PC-3 (cell line): ENCODE data around the gene ESRP2. TPM values are rescaled to one million over a fixed set of nuclear protein-coding genes. Genes with fewer than 3 reads are reported as not detected.

ENCODE experiments used
- ATAC-seq: fragments of 200-7000 bp; cut with Tn5 transposase; 2 replicates; pipeline ENCODE4 v1.9.1; 2020; ENCODE audit warnings: mild to moderate bottlenecking, moderate library complexity
- BruUV-seq: library from RNA; stranded (reverse); fragments of 400-500 nt; replicated peaks from 2 replicates; lab custom pipeline; 2021; lab: Mats Ljungman, UMichigan
- CTCF ChIA-PET: fragments of 300-600 bp; sonication (Branson Sonifier 250); formaldehyde crosslinking; loops from one replicate; lab custom pipeline; 2022; ENCODE audit warnings: antibody characterized with exemption; lab: Charles Lee
- POLR2A ChIA-PET: fragments of 300-600 bp; sonication (Branson Sonifier 250); formaldehyde crosslinking; loops from one replicate; lab custom pipeline; 2022; ENCODE audit warnings: antibody characterized with exemption; ENCODE audit not compliant: unreplicated experiment; lab: Charles Lee
- DNase-seq: peaks from one replicate; pipeline ENCODE4 v3.0.0-alpha.2; 2015
- H2AFZ ChIP-seq: fragments of 300-600 bp; sonication (generic); 2 replicates; pipeline ENCODE4 v1.6.0; 2016; ENCODE audit warnings: antibody characterized with exemption, low read length
- H3F3A ChIP-seq: fragments of 300-600 bp; sonication (generic); one replicate; pipeline ENCODE4 v1.6.0; 2017; ENCODE audit warnings: antibody characterized with exemption, low read length, control low read depth, mild to moderate bottlenecking; ENCODE audit not compliant: unreplicated experiment
- H3K27ac ChIP-seq: fragments of 300-600 bp; sonication (generic); 2 replicates; pipeline ENCODE4 v1.5.1; 2016; ENCODE audit warnings: mild to moderate bottlenecking, low read length
- H3K27me3 ChIP-seq: fragments of 300-600 bp; sonication (generic); 2 replicates; pipeline ENCODE4 v1.6.1; 2016; ENCODE audit warnings: low read length, mixed read lengths
- H3K36me3 ChIP-seq: fragments of 300-600 bp; sonication (generic); 2 replicates; pipeline ENCODE4 v1.6.1; 2016; ENCODE audit warnings: low read depth, mixed run types, low read length, mixed read lengths
- H3K4me1 ChIP-seq: fragments of 300-600 bp; sonication (generic); 2 replicates; pipeline ENCODE4 v1.5.1; 2016; ENCODE audit warnings: low read length; ENCODE audit not compliant: insufficient read depth
- H3K4me2 ChIP-seq: fragments of 300-600 bp; sonication (generic); 2 replicates; pipeline ENCODE4 v1.6.0; 2016; ENCODE audit warnings: low read length
- H3K4me3 ChIP-seq: fragments of 300-600 bp; sonication (generic); 2 replicates; pipeline ENCODE4 v1.5.1; 2016; ENCODE audit warnings: mild to moderate bottlenecking, low read length, mixed read lengths
- H3K79me2 ChIP-seq: fragments of 300-600 bp; sonication (generic); 2 replicates; pipeline ENCODE4 v1.6.1; 2017; ENCODE audit warnings: low read length, mixed read lengths
- H3K9ac ChIP-seq: fragments of 300-600 bp; sonication (generic); 2 replicates; pipeline ENCODE4 v1.6.0; 2016; ENCODE audit warnings: mild to moderate bottlenecking, low read length
- H3K9me2 ChIP-seq: fragments of 300-600 bp; sonication (generic); replicated peaks from 2 replicates; pipeline ENCODE4 v1.6.1; 2016; ENCODE audit warnings: mixed run types, low read length, mixed read lengths
- H3K9me3 ChIP-seq: fragments of 300-600 bp; sonication (generic); 2 replicates; pipeline ENCODE4 v1.6.1; 2016; ENCODE audit warnings: low read length, mixed read lengths
- H4K20me1 ChIP-seq: fragments of 300-600 bp; sonication (generic); 2 replicates; pipeline ENCODE4 v1.6.1; 2016; ENCODE audit warnings: low read length, mixed read lengths
- CTCF ChIP-seq: fragments of 300-600 bp; sonication (generic); conservative IDR thresholded peaks from 2 replicates; pipeline ENCODE4 v1.5.1; 2017; ENCODE audit warnings: antibody characterized with exemption, low read depth, mild to moderate bottlenecking, low read length
- EZH2 ChIP-seq: fragments of 300-600 bp; sonication (generic); IDR thresholded peaks from one replicate; pipeline ENCODE4 v1.6.1; 2017; ENCODE audit warnings: antibody characterized with exemption, mild to moderate bottlenecking, low read length; ENCODE audit not compliant: unreplicated experiment
- EZH2phosphoT487 ChIP-seq: fragments of 300-600 bp; sonication (generic); IDR thresholded peaks from 2 replicates; pipeline ENCODE4 v1.6.1; 2018; ENCODE audit warnings: mild to moderate bottlenecking, antibody characterized with exemption, low read length, borderline replicate concordance
- intact Hi-C: fragments of 100-400 bp; cut with micrococcal nuclease; formaldehyde crosslinking; loops from 2 replicates; pipeline ENCODE4 v1.9.0; 2023
- total RNA-seq: library from RNA; depleted of rRNA; stranded (reverse); fragments of >200 nt; gene quantifications from 2 replicates; pipeline ENCODE4 v1.2.3, GENCODE V29; 2014

Gene ESRP2
- total RNA-seq, 1 experiment from 2014 or later: 46.9 TPM

GRCh38 chr16:68237243-68238028, 1.5 kb upstream of the ESRP2 start:
- DNase-seq (peak; percentile 96), ATAC-seq (peak; percentile 63)
- Histone ChIP-seq H3K9ac (peak overlapping the region; percentile 90), H4K20me1 (peaks cover 9% of the 10 kb centered on the region), H3K27me3 (no peaks in the 10 kb centered on the region), H3F3A (no peaks in the 10 kb centered on the region), H3K4me2 (peak overlapping the region; percentile 97), H3K27ac (peak overlapping the region; percentile 93), H3K4me3 (peak overlapping the region; percentile 85), H3K4me1 (peaks cover 28% of the 10 kb centered on the region), H3K9me3 (no peaks in the 10 kb centered on the region), H2AFZ (peak overlapping the region; percentile 80), H3K79me2 (peaks cover 40% of the 10 kb centered on the region), H3K9me2 (no peaks in the 10 kb centered on the region), H3K36me3 (peaks cover 8% of the 10 kb centered on the region; the same call in 1 of the 2 replicates)
- BruUV-seq: no TSS peak
- intact Hi-C loops: loop anchor here (1.0 to 5.0 kb wide), 2 partner anchors 91 to 150 kb away; partner anchors contain the start of gene NFATC3
- TF ChIP-seq CTCF: no peak
- no peak for TF ChIP-seq EZH2phosphoT487
- no peak for TF ChIP-seq EZH2
- ChIA-PET CTCF (interaction anchor here (0.6 to 1.0 kb wide), 2 partner anchors 63 to 144 kb away, joined by 3 to 5 read pairs; no protein-coding TSS in a partner anchor), POLR2A (interaction anchor here (0.6 to 1.1 kb wide), 3 partner anchors 9 to 73 kb away, joined by 4 to 6 read pairs (median 4); partner anchors contain the start of genes PRMT7 and SLC7A6OS)

GRCh38 chr16:68236826-68237242, 907 bp upstream of the ESRP2 start:
- Histone ChIP-seq H3K79me2 (peaks cover 46% of the 10 kb centered on the region), H3K4me2 (peak overlapping the region; percentile 97), H3K36me3 (peaks cover 13% of the 10 kb centered on the region; the same call in 1 of the 2 replicates), H3K9me3 (no peaks in the 10 kb centered on the region), H3K9me2 (no peaks in the 10 kb centered on the region), H2AFZ (peak overlapping the region; percentile 70), H3K4me3 (peak overlapping the region; percentile 85), H4K20me1 (peaks cover 9% of the 10 kb centered on the region), H3K27ac (peak overlapping the region; percentile 93), H3K27me3 (no peaks in the 10 kb centered on the region), H3K9ac (peak overlapping the region; percentile 90), H3K4me1 (peaks cover 28% of the 10 kb centered on the region), H3F3A (no peaks in the 10 kb centered on the region)
- POLR2A ChIA-PET: interaction anchor here (0.7 to 1.1 kb wide), 2 partner anchors 74 to 755 kb away, joined by 3 to 6 read pairs; partner anchors contain the start of genes PRMT7 and SLC7A6OS
- intact Hi-C loops: loop anchor here (1.0 to 5.0 kb wide), 2 partner anchors 91 to 150 kb away; partner anchors contain the start of gene NFATC3
- no peak for ATAC-seq
- no peak for TF ChIP-seq CTCF
- no peak for TF ChIP-seq EZH2
- TF ChIP-seq EZH2phosphoT487: no peak
- BruUV-seq: TSS peak; percentile 66
- CTCF ChIA-PET: interaction anchor here (1.0 kb wide), 1 partner anchor 143 kb away, joined by 5 read pairs; no protein-coding TSS in a partner anchor
- DNase-seq: no peak
